T-helper 9 cell (primary cell): ENCODE data around the gene SERPINA5.
"Not testable (repeated sequence)": the region's sequence is repeated elsewhere in the genome, so short reads cannot be mapped to it uniquely, and the experiment has no call there.

Experiments
- DNase-seq: peaks from one replicate; pipeline ENCODE4 v3.0.0-alpha.2; 2020

SERPINA5 gene

GRCh38 chr14:94602722-94603121 is 21.5 kb downstream of the SERPINA5 start:
- no peak for DNase-seq

- no peak for DNase-seq
Measured at GRCh38 chr14:94605361-94605760, 24.1 kb downstream of the SERPINA5 start.

GRCh38 chr14:94608966-94609365 is 27.7 kb downstream of the SERPINA5 start:
- not testable (repeated sequence) for DNase-seq

GRCh38 chr14:94611179-94611578 is 30.0 kb downstream of the SERPINA5 start:
- no peak for DNase-seq

GRCh38 chr14:94612174-94612573 is 30.9 kb downstream of the SERPINA5 start, which contains the start of gene SERPINA3:
Gene SERPINA3 (plus strand): TSS chr14:94612391. CDS start chr14:94614442, 2,051 bp downstream.
- no peak for DNase-seq

- no peak for DNase-seq
Measured at GRCh38 chr14:94612580-94613554, 31.6 kb downstream of the SERPINA5 start.

GRCh38 chr14:94613720-94614644 is 32.8 kb downstream of the SERPINA5 start:
- DNase-seq: no peak

GRCh38 chr14:94614802-94615201 is 33.6 kb downstream of the SERPINA5 start:
- DNase-seq: no peak

GRCh38 chr14:94615254-94615653 is 34.0 kb downstream of the SERPINA5 start:
- no peak for DNase-seq

GRCh38 chr14:94615823-94616570 is 34.8 kb downstream of the SERPINA5 start:
- no peak for DNase-seq

GRCh38 chr14:94617366-94617941 is 36.2 kb downstream of the SERPINA5 start:
- no peak for DNase-seq

- DNase-seq: no peak
Measured at GRCh38 chr14:94617988-94618822, 37.0 kb downstream of the SERPINA5 start.

GRCh38 chr14:94619297-94619696 is 38.1 kb downstream of the SERPINA5 start:
- DNase-seq: no peak

- no peak for DNase-seq
Measured at GRCh38 chr14:94620597-94620996, 39.4 kb downstream of the SERPINA5 start.

GRCh38 chr14:94621358-94622134 is 40.3 kb downstream of the SERPINA5 start:
- DNase-seq: no peak

GRCh38 chr14:94622653-94623421 is 41.6 kb downstream of the SERPINA5 start:
- no peak for DNase-seq

- no peak for DNase-seq
Measured at GRCh38 chr14:94623422-94623809, 42.2 kb downstream of the SERPINA5 start.

GRCh38 chr14:94623856-94624499 is 42.8 kb downstream of the SERPINA5 start:
- DNase-seq: no peak
